GM21529 (cell line): ENCODE measurements around the gene ENOX1.

Source experiments
- ATAC-seq: cut with Tn5 transposase; IDR thresholded peaks from one replicate; pipeline ENCODE4 v1.9.1; 2021; ENCODE audit not compliant: unreplicated experiment

The ENOX1 gene

GRCh38 chr13:43492745-43493144 is 294.0 kb downstream of the ENOX1 start:
- ATAC-seq: no peak

GRCh38 chr13:43492311-43492710 is 294.5 kb downstream of the ENOX1 start:
- no peak for ATAC-seq

GRCh38 chr13:43489233-43489632 is 297.5 kb downstream of the ENOX1 start:
- ATAC-seq: no peak

- ATAC-seq: no peak
These were observed 298.9 kb downstream of the ENOX1 start for GRCh38 chr13:43487885-43488284.

- no peak for ATAC-seq
These were observed 299.3 kb downstream of the ENOX1 start for GRCh38 chr13:43487461-43487860.

GRCh38 chr13:43484432-43485225 is 302.1 kb downstream of the ENOX1 start:
- ATAC-seq: no peak

- no peak for ATAC-seq
These were observed 302.8 kb downstream of the ENOX1 start for GRCh38 chr13:43483930-43484329.

GRCh38 chr13:43482641-43483040 is 304.1 kb downstream of the ENOX1 start:
- no peak for ATAC-seq

GRCh38 chr13:43482026-43482425 is 304.7 kb downstream of the ENOX1 start:
- ATAC-seq: no peak

GRCh38 chr13:43478902-43479301 is 307.9 kb downstream of the ENOX1 start:
- no peak for ATAC-seq

GRCh38 chr13:43478211-43478610 is 308.6 kb downstream of the ENOX1 start:
- no peak for ATAC-seq

- ATAC-seq: no peak
These were observed 311.6 kb downstream of the ENOX1 start for GRCh38 chr13:43475140-43475539.

GRCh38 chr13:43473437-43473836 is 313.3 kb downstream of the ENOX1 start:
- no peak for ATAC-seq

- no peak for ATAC-seq
These were observed 313.8 kb downstream of the ENOX1 start for GRCh38 chr13:43472980-43473379.

GRCh38 chr13:43472339-43472738 is 314.4 kb downstream of the ENOX1 start:
- ATAC-seq: no peak

GRCh38 chr13:43470610-43471009 is 316.2 kb downstream of the ENOX1 start:
- no peak for ATAC-seq

GRCh38 chr13:43469791-43470190 is 317.0 kb downstream of the ENOX1 start:
- no peak for ATAC-seq

GRCh38 chr13:43464578-43465264 is 322.1 kb downstream of the ENOX1 start:
- ATAC-seq: no peak

- ATAC-seq: no peak
These were observed 338.0 kb downstream of the ENOX1 start for GRCh38 chr13:43448605-43449336.

GRCh38 chr13:43446126-43446525 is 340.6 kb downstream of the ENOX1 start:
- no peak for ATAC-seq

- no peak for ATAC-seq
These were observed 341.1 kb downstream of the ENOX1 start for GRCh38 chr13:43445668-43446067.

GRCh38 chr13:43444081-43444480 is 342.7 kb downstream of the ENOX1 start:
- no peak for ATAC-seq
